Activated gamma-delta T cell treated with anti-CD3 and anti-CD28 coated beads, Interleukin-2, amount 50 U/mL, for 16 hours (primary cell): Measurements from ENCODE around the gene PURA.

ENCODE experiments used
- DNase-seq: peaks from one replicate; pipeline ENCODE4 v3.0.0-alpha.2; 2020; ENCODE audit warnings: low read depth

The PURA gene

GRCh38 chr5:140113699-140114263 is at the start of gene PURA:
PURA (plus strand) TSS chr5:140114109; CDS start chr5:140114182, 73 bp downstream.
- peak; percentile 92 for DNase-seq

GRCh38 chr5:140072812-140073211 is 41.1 kb upstream of the PURA start:
- no peak for DNase-seq

GRCh38 chr5:140073296-140073695 is 40.6 kb upstream of the PURA start:
- no peak for DNase-seq

GRCh38 chr5:140075371-140075770 is 38.5 kb upstream of the PURA start:
- no peak for DNase-seq

GRCh38 chr5:140076142-140076541 is 37.8 kb upstream of the PURA start:
- DNase-seq, result no peak

- DNase-seq, result no peak
Observed at GRCh38 chr5:140076788-140077187, 37.1 kb upstream of the PURA start.

- no peak for DNase-seq
Observed at GRCh38 chr5:140083120-140083519, 30.8 kb upstream of the PURA start.

- DNase-seq, result no peak
Observed at GRCh38 chr5:140083650-140084049, 30.3 kb upstream of the PURA start.

GRCh38 chr5:140084541-140084940 is 29.4 kb upstream of the PURA start:
- DNase-seq, result no peak

- no peak for DNase-seq
Observed at GRCh38 chr5:140090251-140090650, 23.7 kb upstream of the PURA start.

- DNase-seq, result no peak
Observed at GRCh38 chr5:140093179-140093578, 20.7 kb upstream of the PURA start.

GRCh38 chr5:140093866-140094265 is 20.0 kb upstream of the PURA start:
- no peak for DNase-seq

GRCh38 chr5:140094889-140095288 is 19.0 kb upstream of the PURA start:
- no peak for DNase-seq

GRCh38 chr5:140101179-140101578 is 12.7 kb upstream of the PURA start:
- no peak for DNase-seq

GRCh38 chr5:140103154-140103553 is 10.8 kb upstream of the PURA start:
- no peak for DNase-seq

- no peak for DNase-seq
Observed at GRCh38 chr5:140104100-140104499, 9.8 kb upstream of the PURA start.

- DNase-seq, result no peak
Observed at GRCh38 chr5:140106101-140106500, 7.8 kb upstream of the PURA start.

- DNase-seq, result no peak
Observed at GRCh38 chr5:140106805-140107311, 7.1 kb upstream of the PURA start.

- DNase-seq, result peak; percentile 88
Observed at GRCh38 chr5:140107312-140108092, 6.4 kb upstream of the PURA start.

GRCh38 chr5:140108093-140109017 is 5.6 kb upstream of the PURA start:
- no peak for DNase-seq

- no peak for DNase-seq
Observed at GRCh38 chr5:140109018-140109758, 4.7 kb upstream of the PURA start.
